SK-N-SH (cell line): ENCODE results near the gene RBM20. TPM values are rescaled to one million over a fixed set of nuclear protein-coding genes. Genes with fewer than 3 reads are reported as not detected.
"Not testable (repeated sequence)": the region's sequence is repeated elsewhere in the genome, so short reads cannot be mapped to it uniquely, and the experiment has no call there.

ENCODE experiments used
- CTCF ChIA-PET: fragments of 300-600, 350-600 bp; formaldehyde crosslinking; extraction: SDS; loops from one replicate; lab custom pipeline; 2021; lab: Yijun Ruan, JAX
- POLR2A ChIA-PET: fragments of 350-600 bp; sonication (Branson Sonifier 250); formaldehyde crosslinking; extraction: SDS; loops from one replicate; lab custom pipeline; 2020; ENCODE audit warnings: antibody characterized with exemption, inconsistent platforms; lab: Yijun Ruan, JAX
- DNase-seq: peaks from one replicate; pipeline ENCODE4 v3.0.0; 2012
- H2AFZ ChIP-seq: fragments of 200-600 bp; sonication (generic); 2 replicates; pipeline ENCODE4 v1.8.1; 2016; ENCODE audit warnings: antibody characterized with exemption, mild to moderate bottlenecking, low read depth
- H3F3A ChIP-seq: fragments of 200-600 bp; sonication (generic); replicated peaks from 2 replicates; pipeline ENCODE3; 2016; ENCODE audit warnings: antibody characterized with exemption, mild to moderate bottlenecking; ENCODE audit not compliant: insufficient read depth
- H3K27ac ChIP-seq, 2 experiments: fragments of 200-500 bp in 1 of 2; fragments of 200-600 bp in 1 of 2; sonication (Bioruptor generic) in 1 of 2; sonication (generic), shearing (Covaris generic) in 1 of 2; 2 replicates each; pipeline versions ENCODE4 v1.5.1 to v1.6.1; 2014 to 2016; ENCODE audit warnings: low read depth in 2 of 2, inconsistent platforms in 1 of 2, low read length in 1 of 2, mild to moderate bottlenecking in 1 of 2, mixed read lengths in 1 of 2
- H3K27me3 ChIP-seq: fragments of 200-600 bp; sonication (generic), shearing (Covaris generic); 2 replicates; pipeline ENCODE4 v1.6.1; 2016; ENCODE audit warnings: mixed run types; ENCODE audit not compliant: insufficient read depth
- H3K36me3 ChIP-seq, 2 experiments: fragments of 200-500 bp in 1 of 2; fragments of 200-600 bp in 1 of 2; sonication (Bioruptor generic) in 1 of 2; sonication (generic) in 1 of 2; replicated peaks in 1 of 2; 2 replicates each; pipeline versions ENCODE3 to v1.5.1; 2014 to 2016; ENCODE audit warnings: low read length in 1 of 2, mild to moderate bottlenecking in 1 of 2; ENCODE audit not compliant: insufficient read depth in 2 of 2, control insufficient read depth in 1 of 2
- H3K4me1 ChIP-seq, 2 experiments: fragments of 200-500 bp in 1 of 2; fragments of 200-600 bp in 1 of 2; sonication (Bioruptor generic) in 1 of 2; sonication (generic), shearing (Covaris generic) in 1 of 2; 2 replicates each; pipeline versions ENCODE4 v1.5.1 to v1.6.1; 2014 to 2016; ENCODE audit warnings: low read depth in 1 of 2, low read length in 1 of 2, mixed run types in 1 of 2; ENCODE audit not compliant: insufficient read depth in 2 of 2, control insufficient read depth in 1 of 2
- H3K4me2 ChIP-seq: fragments of 200-600 bp; sonication (generic), shearing (Covaris generic); 2 replicates; pipeline ENCODE4 v1.6.1; 2017; ENCODE audit warnings: mixed run types
- H3K4me3 ChIP-seq, 2 experiments: fragments of 200-500 bp in 1 of 2; fragments of 200-600 bp in 1 of 2; sonication (Bioruptor generic) in 1 of 2; sonication (generic), shearing (Covaris generic) in 1 of 2; 2 replicates each; pipeline versions ENCODE4 v1.5.1 to v1.8.1; 2014 to 2016; ENCODE audit warnings: low read depth in 2 of 2, inconsistent platforms in 1 of 2, low read length in 1 of 2, mild to moderate bottlenecking in 1 of 2, mixed read lengths in 1 of 2, moderate library complexity in 1 of 2
- H3K79me2 ChIP-seq: fragments of 200-600 bp; sonication (generic); 2 replicates; pipeline ENCODE4 v1.8.1; 2017; ENCODE audit warnings: mild to moderate bottlenecking; ENCODE audit not compliant: insufficient read depth
- H3K9ac ChIP-seq: fragments of 200-600 bp; sonication (generic); 2 replicates; pipeline ENCODE4 v1.6.1; 2017; ENCODE audit warnings: mixed run types
- H3K9me2 ChIP-seq: fragments of 200-600 bp; sonication (generic); 2 replicates; pipeline ENCODE4 v1.6.1; 2017; ENCODE audit warnings: mixed run types
- H3K9me3 ChIP-seq: fragments of 200-600 bp; sonication (generic); 2 replicates; pipeline ENCODE4 v1.6.1; 2017; ENCODE audit warnings: mixed run types, mild to moderate bottlenecking, moderate library complexity
- H4K20me1 ChIP-seq: fragments of 200-600 bp; sonication (generic); 2 replicates; pipeline ENCODE4 v1.6.1; 2017; ENCODE audit warnings: mild to moderate bottlenecking, mixed run types; ENCODE audit not compliant: insufficient read depth
- ELF1 ChIP-seq: IDR thresholded peaks from 2 replicates; pipeline ENCODE4 v1.4.0; 2012
- EP300 ChIP-seq, 2 experiments: IDR thresholded peaks; 2 replicates each; pipeline versions ENCODE4 v1.4.0 to v1.6.1; 2012; ENCODE audit warnings: borderline replicate concordance in 1 of 2, low read depth in 1 of 2, low read length in 1 of 2
- EZH2phosphoT487 ChIP-seq: fragments of 200-600 bp; sonication (generic); IDR thresholded peaks from 2 replicates; pipeline ENCODE4 v1.6.1; 2017; ENCODE audit warnings: low read depth, mixed run types, mild to moderate bottlenecking, antibody characterized with exemption, moderate library complexity, borderline replicate concordance
- GABPA ChIP-seq: IDR thresholded peaks from 2 replicates; pipeline ENCODE4 v1.4.0; 2012; ENCODE audit warnings: low read depth, mild to moderate bottlenecking
- JUND ChIP-seq: IDR thresholded peaks from 2 replicates; pipeline ENCODE4 v1.4.0; 2012
- RCOR1 ChIP-seq: fragments of 150-350 bp; IDR thresholded peaks from 2 replicates; pipeline ENCODE4 v1.6.1; 2017; ENCODE audit warnings: antibody characterized with exemption, low read length
- SIN3A ChIP-seq: IDR thresholded peaks from 2 replicates; pipeline ENCODE4 v1.6.1; 2012; ENCODE audit warnings: low read depth, mild to moderate bottlenecking, low read length, moderate library complexity, borderline replicate concordance
- YY1 ChIP-seq: IDR thresholded peaks from 2 replicates; pipeline ENCODE4 v1.4.0; 2012; ENCODE audit warnings: low read depth, mild to moderate bottlenecking
- WGBS: methylation state at CpG from one replicate; pipeline ENCODE4 v1.1.6; 2017; ENCODE audit warnings: low lambda C conversion rate; 5-methylcytosine and 5-hydroxymethylcytosine counted together
- polyA plus RNA-seq, 3 experiments: library from polyadenylated mRNA; depleted of rRNA; stranded (reverse); fragments of >200 nt; gene quantifications; 2 replicates each; pipeline ENCODE4 v1.2.3, GENCODE V29; 2012
- TF ChIP-seq, protein P1 (sequence below): IDR thresholded peaks from 2 replicates; pipeline ENCODE4 v1.4.0; 2012; ENCODE audit warnings: low read depth, borderline replicate concordance

Gene RBM20
- polyA plus RNA-seq, 1 of the 3 experiments (the other 2 are of a cell fraction): 0.64 TPM

- TF ChIP-seq, protein P1, sequence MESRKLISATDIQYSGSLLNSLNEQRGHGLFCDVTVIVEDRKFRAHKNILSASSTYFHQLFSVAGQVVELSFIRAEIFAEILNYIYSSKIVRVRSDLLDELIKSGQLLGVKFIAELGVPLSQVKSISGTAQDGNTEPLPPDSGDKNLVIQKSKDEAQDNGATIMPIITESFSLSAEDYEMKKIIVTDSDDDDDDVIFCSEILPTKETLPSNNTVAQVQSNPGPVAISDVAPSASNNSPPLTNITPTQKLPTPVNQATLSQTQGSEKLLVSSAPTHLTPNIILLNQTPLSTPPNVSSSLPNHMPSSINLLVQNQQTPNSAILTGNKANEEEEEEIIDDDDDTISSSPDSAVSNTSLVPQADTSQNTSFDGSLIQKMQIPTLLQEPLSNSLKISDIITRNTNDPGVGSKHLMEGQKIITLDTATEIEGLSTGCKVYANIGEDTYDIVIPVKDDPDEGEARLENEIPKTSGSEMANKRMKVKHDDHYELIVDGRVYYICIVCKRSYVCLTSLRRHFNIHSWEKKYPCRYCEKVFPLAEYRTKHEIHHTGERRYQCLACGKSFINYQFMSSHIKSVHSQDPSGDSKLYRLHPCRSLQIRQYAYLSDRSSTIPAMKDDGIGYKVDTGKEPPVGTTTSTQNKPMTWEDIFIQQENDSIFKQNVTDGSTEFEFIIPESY: no peak
These were observed 121.6 kb downstream of the RBM20 start (continued) for GRCh38 chr10:110765513-110766319.

DNA sequence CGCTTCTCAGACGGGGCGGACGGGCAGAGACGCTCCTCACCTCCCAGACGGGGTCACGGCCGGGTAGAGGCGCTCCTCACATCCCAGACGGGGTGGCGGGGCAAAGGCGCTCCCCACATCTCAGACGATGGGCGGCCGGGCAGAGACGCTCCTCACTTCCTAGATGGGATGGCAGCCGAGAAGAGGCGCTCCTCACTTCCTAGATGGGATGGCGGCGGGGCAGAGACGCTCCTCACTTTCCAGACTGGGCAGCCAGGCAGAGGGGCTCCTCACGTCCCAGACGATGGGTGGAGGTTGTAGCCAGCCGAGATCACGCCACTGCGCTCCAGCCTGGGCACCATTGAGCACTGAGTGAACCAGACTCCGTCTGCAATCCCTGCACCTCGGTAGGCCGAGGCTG, 123.5 kb downstream of the RBM20 start:
- no CpG with 5 or more reads among the region's 29 CpGs for WGBS
- H3K9me3 ChIP-seq, H3K9me2 ChIP-seq, H3K79me2 ChIP-seq, H3K4me2 ChIP-seq, H4K20me1 ChIP-seq, POLR2A ChIA-PET, DNase-seq, H3K4me3 ChIP-seq, H3K27ac ChIP-seq, H3K9ac ChIP-seq, H3F3A ChIP-seq, CTCF ChIA-PET, H2AFZ ChIP-seq, H3K27me3 ChIP-seq, H3K36me3 ChIP-seq: not testable (repeated sequence)
- peaks cover 0 to 20% of the 10 kb centered on the region in 2 experiments; a peak in 2 of 4 replicates for H3K4me1 ChIP-seq

GRCh38 chr10:110770243-110770642, 126.1 kb downstream of the RBM20 start:
- no peak for DNase-seq
- Histone ChIP-seq H3K9ac (no peak overlapping the region), H3K9me2 (no peaks in the 10 kb centered on the region), H3K4me1 (peaks cover 4 to 17% of the 10 kb centered on the region in 2 experiments; a peak in 2 of 4 replicates), H3K4me2 (no peak overlapping the region), H4K20me1 (no peaks in the 10 kb centered on the region), H3F3A (peaks cover 3% of the 10 kb centered on the region), H3K4me3 (no peak overlapping the region), H3K27me3 (no peaks in the 10 kb centered on the region), H3K79me2 (no peaks in the 10 kb centered on the region), H3K27ac (no peak overlapping the region), H2AFZ (no peak overlapping the region), H3K36me3 (no peaks in the 10 kb centered on the region), H3K9me3 (no peaks in the 10 kb centered on the region)
- ChIA-PET CTCF (interaction anchor here (1.5 kb wide), 1 partner anchor 10 kb away, joined by 4 read pairs; no protein-coding TSS in a partner anchor), POLR2A (interaction anchor here (0.6 kb wide), 1 partner anchor 149 kb away, joined by 3 read pairs; the partner anchor contains the start of gene BBIP1)
- no peak for TF ChIP-seq EZH2phosphoT487
- WGBS: 77% methylated on average over 3 of the region's 3 CpGs

DNA sequence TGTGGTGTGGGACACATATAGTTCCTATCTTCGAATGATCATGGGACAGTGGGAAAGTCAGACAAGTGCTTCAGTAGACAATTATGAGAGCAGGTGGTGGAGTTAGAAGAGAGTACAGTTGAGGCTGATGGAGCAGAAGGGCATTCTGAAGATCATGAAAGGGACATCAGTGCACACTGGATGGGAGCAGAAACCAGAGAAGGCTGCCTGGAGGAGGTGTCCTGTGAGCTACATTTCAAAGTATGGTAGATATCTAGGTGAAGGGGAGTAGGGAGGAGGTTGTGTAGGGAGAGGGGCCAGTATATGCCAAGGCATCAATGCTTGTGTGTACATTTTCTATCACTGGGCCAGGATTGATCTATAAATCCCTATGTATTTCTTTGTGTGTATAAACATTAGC, 127.3 kb downstream of the RBM20 start:
- ChIA-PET POLR2A (no interaction called here), CTCF (interaction anchor here (1.2 to 1.8 kb wide), 2 partner anchors 10 to 14 kb away, joined by 4 to 7 read pairs; no protein-coding TSS in a partner anchor)
- Histone ChIP-seq H3K4me2 (no peak overlapping the region), H3K79me2 (no peaks in the 10 kb centered on the region), H3K27ac (peak overlapping the region in 1 of 2 experiments; percentile 18; a peak in 1 of 4 replicates), H2AFZ (no peak overlapping the region), H3K36me3 (no peaks in the 10 kb centered on the region), H3K9me2 (no peaks in the 10 kb centered on the region), H3K9me3 (no peaks in the 10 kb centered on the region), H3F3A (peaks cover 3% of the 10 kb centered on the region), H3K9ac (no peak overlapping the region), H4K20me1 (no peaks in the 10 kb centered on the region), H3K27me3 (no peaks in the 10 kb centered on the region), H3K4me1 (peaks cover 4 to 17% of the 10 kb centered on the region in 2 experiments; a peak in 2 of 4 replicates), H3K4me3 (no peak overlapping the region)
- no peak for DNase-seq
- 86% methylated on average over 1 of the region's 1 CpG for WGBS
- TF ChIP-seq SIN3A (no peak), RCOR1 (no peak), YY1 (no peak), EP300 (IDR thresholded peaks at IDR 0.05; ENCODE audit: borderline replicate concordance in 1 of 2, low read depth in 1 of 2, low read length in 1 of 2) (no peak), GABPA (no peak), JUND (no peak), ELF1 (no peak)
